ENCODE measurements around the gene LAPTM4A. TPM values are rescaled to one million over a fixed set of nuclear protein-coding genes. Genes with fewer than 3 reads are reported as not detected.

Gene LAPTM4A
- 20.7 and 23.4 TPM in 2 replicates for total RNA-seq (2013; cell fraction: nucleolus; rRNA removed)
- total RNA-seq (2014; rRNA removed) (17.8 and 21.2 TPM in 2 replicates), total RNA-seq (2014; rRNA removed; fragmentation: Illumina TruSeq; extraction: Trizol) (23.9 and 25.6 TPM in 2 replicates), total RNA-seq (2021) (26.9 and 27.2 TPM in 2 replicates), polyA plus RNA-seq (2011; rRNA removed) (107 and 126 TPM in 2 replicates), polyA plus RNA-seq (2014; fragmentation: Illumina TruSeq; extraction: Trizol) (38.5 and 52.1 TPM in 2 replicates), polyA plus RNA-seq (2014; fragmentation: Nextera tagmentation; extraction: Ambion mirVana) (10 to 100 TPM; 77.2 to 87.8 TPM), polyA plus RNA-seq (2014; rRNA removed) (22.8 and 24.7 TPM in 2 replicates), polyA plus RNA-seq (2016; fragmentation: Nextera tagmentation; extraction: Ambion mirVana) (10 to 100 TPM; 53.1 to 62.2 TPM), polyA minus RNA-seq (2011; rRNA and poly(A)+ RNA removed) (36.8 and 56.5 TPM in 2 replicates), Bru-seq, nascent RNA (percentile 98 among the genes with signal in this experiment), BruChase-seq, experiment 1, labeled RNA remaining after a 6-hour chase (percentile 93 among the genes with signal in this experiment), BruChase-seq, experiment 2, labeled RNA remaining after a 2-hour chase (percentile 97 among the genes with signal in this experiment)
- 21.4 TPM for polyA plus RNA-seq (2011; ENCODE audit: low read depth)
- 51.1 and 59.2 TPM in 2 replicates for polyA plus RNA-seq (2011; cell fraction: cytosol; rRNA removed)
- polyA plus RNA-seq (2011; cell fraction: nucleus; rRNA removed): 28.9 and 29.4 TPM in 2 replicates
- 40.6 and 45.5 TPM in 2 replicates for polyA plus RNA-seq (2012)
- polyA minus RNA-seq (2011; cell fraction: cytosol; rRNA and poly(A)+ RNA removed): 13.4 and 15.2 TPM in 2 replicates
- polyA minus RNA-seq (2011; cell fraction: nucleus; rRNA and poly(A)+ RNA removed): 13.2 and 14.4 TPM in 2 replicates
- long read RNA-seq, experiment 1, transcript LAPTM4A-201 (7 exons, 1,765 nt): major isoform, 23 of 27 reads
- long read RNA-seq, experiment 1, partial matches to known transcripts: 0 of 27 reads
- long read RNA-seq, experiment 1, other reads (novel, unspliced or antisense): 4 of 27 reads
- long read RNA-seq, experiment 2, transcript LAPTM4A-201 (7 exons, 1,765 nt): major isoform, 239 of 254 reads
- long read RNA-seq, experiment 2, partial matches to known transcripts: 8 of 254 reads
- long read RNA-seq, experiment 2, other reads (novel, unspliced or antisense): 5 of 254 reads

GRCh38 chr2:20051532-20052228 lies at the start of gene LAPTM4A:
TSS of gene LAPTM4A (minus strand) at chr2:20051628. CDS start at chr2:20051520, 108 bp downstream.
- Histone ChIP-seq H3K9me3 (replicated peaks; ENCODE audit: control insufficient read depth, insufficient read depth, low read length) (no peaks in the 10 kb centered on the region), H3K4me2 (ENCODE audit: control insufficient read depth, insufficient read depth) (peak within 1 kb of the TSS; percentile 93), H3K36me3 (ENCODE audit: control insufficient read depth in 2 of 2, insufficient read depth in 2 of 2, low read length in 1 of 2) (no peaks in the 10 kb centered on the region), H3K27ac (ENCODE audit: control insufficient read depth, insufficient read depth) (peak within 1 kb of the TSS; percentile 99), H3K79me2 (ENCODE audit: control insufficient read depth, insufficient read depth, low read length) (peaks cover 43% of the 10 kb centered on the region), H3K4me3 (peak within 1 kb of the TSS; percentile 80), H4K20me1 (ENCODE audit: control insufficient read depth, insufficient read depth) (no peaks in the 10 kb centered on the region), H3K9ac (ENCODE audit: control insufficient read depth, insufficient read depth, low read length) (peak within 1 kb of the TSS; percentile 97), H2AFZ (ENCODE audit: control insufficient read depth, low read depth, low read length) (peak within 1 kb of the TSS; percentile 100), H3K27me3 (replicated peaks in 1 of 2; ENCODE audit: control insufficient read depth in 2 of 2, insufficient read depth in 2 of 2, low read length in 1 of 2) (no peaks in the 10 kb centered on the region), H3K4me1 (ENCODE audit: control insufficient read depth, insufficient read depth, low read length) (0 out of 2 replicates have a peak, but pooled peaks cover 11% of the 10 kb centered on the region)
- BruUV-seq (replicated peaks): no TSS peak
- RAD21 ChIA-PET (ENCODE audit: unreplicated experiment): interaction anchor here (0.6 to 4.1 kb wide), 6 partner anchors 12 to 173 kb away, joined by 3 to 18 read pairs (median 6); partner anchors contain the start of genes SDC1 and WDR35
- DNase-seq (ENCODE audit: low read depth, low spot score) (peak; percentile 99), FAIRE-seq (peak; percentile 95), ATAC-seq (peak; percentile 93)
- in situ Hi-C loops (cut with MboI) (no loop called here), intact Hi-C loops (cut with micrococcal nuclease; ENCODE audit: unreplicated experiment) (loop anchor here (5.0 kb wide), 1 partner anchor 149 kb away; the partner anchor contains the start of gene TTC32)
- CTCF ChIA-PET: interaction anchor here (0.9 to 3.1 kb wide), 5 partner anchors 20 to 152 kb away, joined by 3 to 17 read pairs (median 3); no protein-coding TSS in a partner anchor
- WGBS (ENCODE audit: insufficient coverage, insufficient replicate concordance, low lambda C conversion rate, missing lambda C conversion rate): under 1% methylated on average over 45 of the region's 45 CpGs
- POLR2A ChIA-PET: interaction anchor here (0.5 to 4.2 kb wide), 14 partner anchors 8 to 293 kb away, joined by 3 to 17 read pairs (median 4); partner anchors contain the start of genes TTC32 and WDR35
- SMC1A ChIA-PET (ENCODE audit: uncharacterized antibody, unreplicated experiment): interaction anchor here (0.6 to 4.7 kb wide), 9 partner anchors 8 to 600 kb away, joined by 3 to 19 read pairs (median 4); partner anchors contain the start of gene WDR35
- TF ChIP-seq BCL3 (IDR thresholded peaks at IDR 0.05; ENCODE audit: borderline replicate concordance, insufficient read depth, low read depth, low read length, poor library complexity, severe bottlenecking): no peak
- no peak for TF ChIP-seq EZH2 (IDR thresholded peaks at IDR 0.05; ENCODE audit: borderline replicate concordance, control insufficient read depth, low read depth, low read length)
- peak; percentile 84 for TF ChIP-seq POLR2AphosphoS5 (IDR thresholded peaks at IDR 0.05; ENCODE audit: low read length)
- no peak for TF ChIP-seq IRF4 (IDR thresholded peaks at IDR 0.05; ENCODE audit: low read depth, low read length)
- peak; percentile 94 for TF ChIP-seq FOS (IDR thresholded peaks at IDR 0.05; ENCODE audit: borderline replicate concordance, extremely low read depth, insufficient read length)
- TF ChIP-seq RELA (IDR thresholded peaks at IDR 0.05; ENCODE audit: borderline replicate concordance, partially characterized antibody): peak; percentile 93
- peak; percentile 74 for TF ChIP-seq CBFB (IDR thresholded peaks at IDR 0.05; ENCODE audit: low read depth)
- TF ChIP-seq CEBPB (IDR thresholded peaks at IDR 0.05; ENCODE audit: borderline replicate concordance in 1 of 2, low read depth in 2 of 2, low read length in 2 of 2): no peak
- TF ChIP-seq EGR1 (IDR thresholded peaks at IDR 0.05; ENCODE audit: borderline replicate concordance in 1 of 2, low read depth in 2 of 2, low read length in 2 of 2): peak in 1 of 2 experiments; percentile 84; a peak in 2 of 3 replicates
- TF ChIP-seq STAT3 (IDR thresholded peaks at IDR 0.05; ENCODE audit: low read depth, low read length): no peak
- peak; percentile 63; the same call in 1 of the 2 replicates for TF ChIP-seq TAF1 (IDR thresholded peaks at IDR 0.05; ENCODE audit: borderline replicate concordance, low read depth, low read length)
- TF ChIP-seq TARDBP (IDR thresholded peaks at IDR 0.05; ENCODE audit: borderline replicate concordance): no peak
- no peak for TF ChIP-seq ZBTB11 (CRISPR knock-in tag; IDR thresholded peaks at IDR 0.05)
